Heart right ventricle (tissue), 16 donors: Measurements from ENCODE around the gene EIF3D. TPM values are rescaled to one million over a fixed set of nuclear protein-coding genes. Genes with fewer than 3 reads are reported as not detected.
A peak's percentile ranks its signal among the peaks of the same experiment; 100 is the strongest.

Source experiments
- ATAC-seq, 8 donors: fragments of 200-7000 bp; cut with Tn5 transposase; one replicate each; pipeline ENCODE4 v1.9.1; 2020; ENCODE audit warnings: mild to moderate bottlenecking in 8 of 8, moderate library complexity in 8 of 8, moderate number of reproducible peaks in 1 of 8
- DNase-seq, 2 donors: peaks; one replicate each; pipeline ENCODE4 v3.0.0-alpha.2; 2020
- H3K27ac ChIP-seq, 10 donors: fragments of 200-600 bp; sonication (generic) in 2 of 10; one replicate each; pipeline versions ENCODE4 v1.5.0 to v1.8.0; 2020 to 2022; ENCODE audit warnings: mild to moderate bottlenecking in 3 of 10
- H3K27me3 ChIP-seq, 7 donors: fragments of 200-600 bp; one replicate each; pipeline ENCODE4 v1.8.0; 2021 to 2022; ENCODE audit warnings: mild to moderate bottlenecking in 2 of 7
- H3K36me3 ChIP-seq, 9 donors: fragments of 200-600 bp; sonication (generic) in 1 of 9; one replicate each; pipeline versions ENCODE4 v1.5.0 to v1.8.0; 2020 to 2022; ENCODE audit warnings: mild to moderate bottlenecking in 2 of 9
- H3K4me1 ChIP-seq, 9 donors: fragments of 200-600 bp; sonication (generic) in 1 of 9; one replicate each; pipeline versions ENCODE4 v1.5.0 to v1.8.0; 2020 to 2022; ENCODE audit warnings: mild to moderate bottlenecking in 4 of 9
- H3K4me3 ChIP-seq, 10 donors: fragments of 200-600 bp; sonication (generic) in 2 of 10; one replicate each; pipeline versions ENCODE4 v1.5.0 to v1.8.0; 2020 to 2022; ENCODE audit warnings: mild to moderate bottlenecking in 7 of 10, moderate library complexity in 2 of 10
- H3K9me3 ChIP-seq, 11 donors: fragments of 200-600 bp in 10 of 11; sonication (generic) in 2 of 11; one replicate each; pipeline versions ENCODE4 v1.5.0 to v1.8.0; 2013 to 2022; ENCODE audit warnings: mild to moderate bottlenecking in 2 of 11, control low read depth in 1 of 11, moderate library complexity in 1 of 11
- whole genome bisulfite sequencing, 2 donors: extraction: QIAGEN DNeasy Blood & Tissue Kit; methylation state at CpG; one replicate each; pipeline ENCODE4 v1.1.7; 2013; ENCODE audit warnings: inconsistent platforms in 1 of 2; 5-methylcytosine and 5-hydroxymethylcytosine counted together
- intact Hi-C, 10 donors: fragments of 100-400 bp; cut with DNase I; formaldehyde crosslinking; loops; one replicate each; pipeline versions ENCODE4 v1.11.1 to v1.14.2; 2022
- long read RNA-seq, 3 donors: library from polyadenylated mRNA; unstranded; transcript quantifications; one replicate each; pipeline ENCODE4 v2.0.0, GENCODE V29; 2020 to 2021
- polyA plus RNA-seq, 2 donors: library from polyadenylated mRNA; stranded (reverse); fragments of 200-250 nt; gene quantifications; one replicate each; pipeline ENCODE4 v1.2.3, GENCODE V29; 2013
- total RNA-seq, 10 donors: library from RNA; stranded (reverse); fragmentation: NEBNext Ultra II Directional in 3 of 10; extraction: Animal tissue kit (Norgen Biotek cat#: 25700) in 3 of 10; gene quantifications; one replicate each; pipeline versions ENCODE4 v1.2.1 to v1.2.4, GENCODE V29; 2021 to 2023
- TF ChIP-seq, protein P1 (sequence below), 9 donors: fragments of 200-600 bp; sonication (generic) in 2 of 9; IDR thresholded peaks; one replicate each; pipeline versions ENCODE4 v1.5.0 to v1.8.0; 2021 to 2022; ENCODE audit warnings: antibody characterized with exemption in 9 of 9, mild to moderate bottlenecking in 5 of 9, moderate library complexity in 1 of 9
- donor health status: Arrhythmogenic right ventricular cardiomyopathy.
- donor health status: ischemic (EF 13 %, LVEDD 7.1; RV severe dilation, severe dysfunction).
- donor health status: healthy with polysubstance abuse.
- donor health status: DM: no; HTN: yes; CAD: no.
- donor health status: DM: no; HTN: no; CAD: no.
- donor health status: ischemic (EF 25% LVEDD 6.9; RV normal size, moderate dysfunction).
- donor health status: ischemic (EF 25% LVEDD 5.7; RV mildly dilated, moderate dysfunction).
- donor health status: healthy.
- donor health status: DM: yes; HTN: yes; CAD: no.
- donor health status: Ischemic cardiomyopathy.
- donor health status: ischemic (EF 35%, LVEDD 5.7; RV mildly dilated, moderate dysfunction).
- donor health status: nonischemic (EF 11% LVEDD 7.7; RV severe dilation, severe dysfunction).
- donor health status: DM: yes; HTN: yes; CAD: no.
- donor health status: PGD.
- donor health status: ischemic (EF 29% LVEDD 5.4; RV normal size, mild dysfunction).
- donor health status: nonischemic (EF 23%, LVEDD 6.1; RV moderate dilation, normal function).

The EIF3D gene
- total RNA-seq (100 to 1,000 TPM in 1 of 10 donors, 10 to 100 TPM in 9; 61.4 to 113 (median 79.9) TPM), polyA plus RNA-seq (100 to 1,000 TPM in 1 of 2 donors, 10 to 100 TPM in 1; 65.4 to 180 TPM)
- long read RNA-seq, donor 1, transcript EIF3D-201 (15 exons, 2,155 nt) = major isoform, 73 of 90 reads
- long read RNA-seq, donor 1, partial matches to known transcripts = 7 of 90 reads
- long read RNA-seq, donor 1, other reads (novel, unspliced or antisense) = 9 of 90 reads
- long read RNA-seq, donor 2, transcript EIF3D-201 (15 exons, 2,155 nt) = major isoform, 94 of 119 reads
- long read RNA-seq, donor 2, partial matches to known transcripts = 10 of 119 reads
- long read RNA-seq, donor 2, other reads (novel, unspliced or antisense) = 15 of 119 reads
- long read RNA-seq, donor 3, transcript EIF3D-201 (15 exons, 2,155 nt) = major isoform, 314 of 364 reads
- long read RNA-seq, donor 3, partial matches to known transcripts = 23 of 364 reads
- long read RNA-seq, donor 3, other reads (novel, unspliced or antisense) = 27 of 364 reads

GRCh38 chr22:36528795-36529751 lies at the start of gene EIF3D:
EIF3D (minus strand) TSS chr22:36529166; CDS start chr22:36526121, 3,045 bp downstream.
- H3K4me3 ChIP-seq = peak within 1 kb of the TSS; percentile 56 to 99 (median 85)
- DNase-seq (peak; percentile 97 to 99), ATAC-seq (peak; percentile 95 to 98 (median 96))
- WGBS, 2 donors = 0 to 1% methylated on average over 82 of the region's 82 CpGs
- intact Hi-C loops = no loop called here
- peak within 1 kb of the TSS; percentile 66 to 96 (median 90) for H3K27ac ChIP-seq
- TF ChIP-seq, protein P1, sequence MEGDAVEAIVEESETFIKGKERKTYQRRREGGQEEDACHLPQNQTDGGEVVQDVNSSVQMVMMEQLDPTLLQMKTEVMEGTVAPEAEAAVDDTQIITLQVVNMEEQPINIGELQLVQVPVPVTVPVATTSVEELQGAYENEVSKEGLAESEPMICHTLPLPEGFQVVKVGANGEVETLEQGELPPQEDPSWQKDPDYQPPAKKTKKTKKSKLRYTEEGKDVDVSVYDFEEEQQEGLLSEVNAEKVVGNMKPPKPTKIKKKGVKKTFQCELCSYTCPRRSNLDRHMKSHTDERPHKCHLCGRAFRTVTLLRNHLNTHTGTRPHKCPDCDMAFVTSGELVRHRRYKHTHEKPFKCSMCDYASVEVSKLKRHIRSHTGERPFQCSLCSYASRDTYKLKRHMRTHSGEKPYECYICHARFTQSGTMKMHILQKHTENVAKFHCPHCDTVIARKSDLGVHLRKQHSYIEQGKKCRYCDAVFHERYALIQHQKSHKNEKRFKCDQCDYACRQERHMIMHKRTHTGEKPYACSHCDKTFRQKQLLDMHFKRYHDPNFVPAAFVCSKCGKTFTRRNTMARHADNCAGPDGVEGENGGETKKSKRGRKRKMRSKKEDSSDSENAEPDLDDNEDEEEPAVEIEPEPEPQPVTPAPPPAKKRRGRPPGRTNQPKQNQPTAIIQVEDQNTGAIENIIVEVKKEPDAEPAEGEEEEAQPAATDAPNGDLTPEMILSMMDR (IDR thresholded peaks at IDR 0.05) = peak in 4 of 9 donors; percentile 7 to 30 (median 16)
- no peaks in the 10 kb centered on the region for H3K9me3 ChIP-seq
- H3K27me3 ChIP-seq = no peaks in the 10 kb centered on the region
- peaks cover 0 to 36% (median 19%) of the 10 kb centered on the region in 9 donors for H3K36me3 ChIP-seq
- H3K4me1 ChIP-seq = peaks cover 0 to 30% (median 19%) of the 10 kb centered on the region in 9 donors

- H3K27ac ChIP-seq = no peak overlapping the region
- H3K36me3 ChIP-seq = no peaks in the 10 kb centered on the region
- H3K9me3 ChIP-seq = no peaks in the 10 kb centered on the region
- intact Hi-C loops = no loop called here
- H3K4me3 ChIP-seq = no peak overlapping the region
- peaks cover 0 to 51% (median 17%) of the 10 kb centered on the region in 7 donors for H3K27me3 ChIP-seq
- WGBS, 2 donors = 76% methylated on average over 7 of the region's 7 CpGs
- no peak for DNase-seq
- TF ChIP-seq, protein P1 (IDR thresholded peaks at IDR 0.05) = no peak
- ATAC-seq = no peak
- H3K4me1 ChIP-seq = no peaks in the 10 kb centered on the region
These were observed 49.7 kb upstream of the EIF3D start for GRCh38 chr22:36578619-36579018.

GRCh38 chr22:36577019-36577418 lies 48.1 kb upstream of the EIF3D start:
- DNase-seq (no peak), ATAC-seq (no peak)
- H3K27ac ChIP-seq = no peak overlapping the region
- WGBS, 2 donors = 69 to 70% methylated on average over 13 of the region's 13 CpGs
- no peak overlapping the region for H3K4me3 ChIP-seq
- peaks cover 0 to 35% (median 9%) of the 10 kb centered on the region in 7 donors for H3K27me3 ChIP-seq
- no peaks in the 10 kb centered on the region for H3K4me1 ChIP-seq
- TF ChIP-seq, protein P1 (IDR thresholded peaks at IDR 0.05) = no peak
- no peaks in the 10 kb centered on the region for H3K9me3 ChIP-seq
- intact Hi-C loops = no loop called here
- no peaks in the 10 kb centered on the region for H3K36me3 ChIP-seq

DNA sequence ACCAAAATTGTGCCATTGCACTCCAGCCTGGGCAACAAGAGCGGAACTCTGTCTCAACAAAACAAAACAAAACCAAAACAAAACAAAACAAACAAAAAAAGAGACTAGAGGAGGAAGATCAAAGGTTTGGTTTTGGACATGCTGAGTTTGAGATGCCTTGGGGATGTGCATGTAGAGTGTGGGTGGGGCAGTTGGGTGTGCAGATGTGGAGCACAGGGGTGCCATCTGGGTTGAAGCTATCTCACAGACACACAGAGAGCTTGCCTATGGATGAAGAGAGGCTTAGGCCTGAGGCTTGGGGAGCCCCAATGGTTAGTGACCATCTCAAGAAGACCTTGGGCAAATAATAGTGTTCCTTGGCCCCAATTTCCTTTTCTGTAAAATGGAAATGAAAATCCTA lies 45.8 kb upstream of the EIF3D start:
- Histone ChIP-seq H3K36me3 (no peaks in the 10 kb centered on the region), H3K9me3 (no peaks in the 10 kb centered on the region), H3K27me3 (peaks cover 0 to 26% (median 3%) of the 10 kb centered on the region in 7 donors), H3K4me1 (no peaks in the 10 kb centered on the region), H3K27ac (no peak overlapping the region), H3K4me3 (no peak overlapping the region)
- 95 to 98% methylated on average over 1 of the region's 1 CpG for WGBS, 2 donors
- intact Hi-C loops = no loop called here
- TF ChIP-seq, protein P1 (IDR thresholded peaks at IDR 0.05) = no peak
- no peak for DNase-seq
- ATAC-seq = no peak
